Inflammatory macrophage (primary cell): Measurements from ENCODE around the gene LGR6.
"Not testable (repeated sequence)": the region's sequence is repeated elsewhere in the genome, so short reads cannot be mapped to it uniquely, and the experiment has no call there.

Source experiments
- DNase-seq, 2 donors: peaks; one replicate each; pipeline ENCODE4 v3.0.0-alpha.2; 2020 to 2022

LGR6 gene

DNA sequence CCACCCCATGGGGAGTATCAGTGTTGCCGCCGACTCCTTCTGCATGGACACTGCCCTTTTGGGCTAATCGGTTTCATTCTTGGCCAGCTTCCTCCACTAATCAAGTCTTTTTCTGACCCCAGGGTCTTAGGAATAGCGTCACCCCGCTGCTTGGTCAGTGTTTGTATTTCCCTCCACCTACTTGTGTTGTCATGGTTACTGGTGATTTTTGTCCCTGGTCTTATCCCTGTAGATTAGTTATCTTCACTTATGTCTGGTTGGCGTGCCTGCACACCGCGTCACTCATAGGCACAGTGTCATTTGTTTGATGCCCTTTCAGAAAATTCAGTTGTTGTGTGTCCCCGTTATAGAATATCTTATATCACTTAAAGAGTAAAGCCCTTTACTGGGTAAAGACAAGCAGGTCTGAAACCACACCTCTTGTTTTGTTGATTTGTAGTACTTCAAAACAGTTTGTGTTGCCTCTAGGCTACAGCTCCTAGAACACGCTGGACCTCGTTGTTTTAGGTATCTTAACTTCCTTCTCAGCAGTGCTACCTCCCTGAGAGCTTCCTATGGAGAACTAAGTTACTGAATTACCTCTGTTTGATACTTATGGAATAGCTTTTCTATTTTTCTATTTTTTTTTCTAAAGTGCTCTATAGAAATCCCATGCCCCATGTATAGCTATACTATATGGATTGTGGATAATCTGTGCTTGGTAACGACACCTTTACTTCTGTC is 155.8 kb downstream of the LGR6 start:
- peak; percentile 34 to 52 for DNase-seq

DNA sequence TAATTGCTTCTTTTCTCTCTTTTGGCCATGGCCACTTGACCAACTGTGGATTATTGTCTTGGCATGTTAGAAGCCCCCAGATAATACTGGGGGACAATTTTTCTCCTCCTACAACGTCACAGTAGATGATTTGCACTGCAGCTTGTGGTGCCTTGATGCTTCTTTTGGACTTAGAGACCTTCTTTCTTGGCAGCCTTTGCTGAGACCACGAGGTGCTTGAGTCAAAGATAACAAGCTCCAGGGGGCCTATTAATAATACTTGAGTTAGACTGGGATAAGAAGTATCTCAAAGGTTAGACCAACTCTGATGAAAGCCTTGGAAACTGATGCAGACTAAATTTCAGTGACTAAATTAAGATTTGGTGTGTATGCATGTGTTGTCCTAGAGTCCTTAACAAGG is 158.1 kb downstream of the LGR6 start:
- DNase-seq: no peak

DNA sequence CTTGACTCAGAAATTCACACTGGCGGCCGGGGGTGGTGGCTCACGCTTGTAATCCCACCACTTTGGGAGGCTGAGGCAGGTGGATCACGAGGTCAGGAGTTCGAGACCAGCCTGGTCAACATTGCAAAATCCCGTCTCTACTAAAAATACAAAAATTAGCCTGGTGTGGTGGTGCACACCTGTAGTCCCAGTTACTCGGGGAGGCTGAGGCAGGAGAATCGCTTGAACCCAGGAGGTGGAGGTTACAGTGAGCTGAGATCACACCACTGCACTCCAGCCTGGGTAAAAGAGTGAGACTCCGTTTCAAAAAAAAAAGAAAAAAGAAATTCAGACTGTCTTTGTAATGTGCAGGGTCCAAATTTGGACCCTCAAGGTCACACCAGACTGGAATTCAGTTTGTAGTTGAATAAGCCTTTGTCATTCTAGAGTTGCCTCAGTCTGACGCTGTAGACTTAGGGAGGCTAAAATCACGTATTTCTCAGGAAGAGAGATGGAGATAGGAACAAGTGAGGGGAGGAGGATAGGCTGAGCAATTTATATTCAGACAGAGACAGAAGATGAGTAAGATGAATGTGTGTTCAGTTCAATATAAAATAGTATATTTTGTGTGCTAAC is 159.1 kb downstream of the LGR6 start:
- not testable (repeated sequence) for DNase-seq

DNA sequence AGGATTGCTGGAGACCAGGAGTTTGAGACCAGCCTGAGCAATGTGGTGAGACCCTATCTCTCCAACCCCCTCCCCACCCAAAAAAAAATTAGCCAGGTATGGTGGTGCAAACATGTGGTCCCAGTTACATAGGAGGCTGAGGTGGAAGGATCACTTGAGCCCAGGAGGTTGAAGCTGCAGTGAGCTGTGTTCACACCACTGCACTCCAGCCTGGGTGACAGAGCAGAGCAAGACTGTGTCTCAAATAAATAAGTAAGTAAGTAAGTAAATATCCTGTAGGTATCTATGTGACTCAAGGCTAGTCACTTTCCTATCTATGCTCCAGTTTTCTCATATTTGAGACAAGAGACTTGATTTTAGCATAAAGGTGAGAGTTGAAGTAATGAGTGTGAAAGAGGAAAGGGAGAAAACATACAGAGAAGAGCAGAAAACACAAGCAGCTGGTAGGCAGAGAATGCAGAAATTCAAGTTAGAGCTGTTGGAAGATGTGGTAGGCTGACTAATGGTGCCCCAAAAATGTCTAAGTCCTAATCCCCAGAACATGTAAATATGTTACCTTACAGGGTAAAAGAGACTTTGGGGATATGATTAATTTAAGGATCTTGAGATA is 162.4 kb downstream of the LGR6 start:
- no peak for DNase-seq

DNA sequence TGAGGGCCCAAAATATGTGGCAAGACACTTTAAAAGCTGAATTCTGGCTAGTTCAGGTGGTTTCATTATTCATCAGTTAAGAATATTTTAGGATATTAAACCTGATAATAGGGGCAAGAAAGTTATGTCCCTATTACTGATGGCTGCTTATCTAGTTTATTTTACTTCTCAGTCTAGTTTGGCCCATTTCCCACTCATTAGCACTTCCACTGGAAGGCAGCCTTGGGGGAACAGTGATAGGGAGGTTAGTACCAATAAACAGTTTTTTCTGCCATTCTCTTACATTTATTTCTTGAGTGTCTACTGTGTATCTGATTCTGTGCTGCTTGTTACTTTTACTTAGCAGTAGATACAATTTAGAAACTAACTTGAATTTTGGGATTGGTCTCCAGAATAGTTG is 163.9 kb downstream of the LGR6 start:
- no peak for DNase-seq

DNA sequence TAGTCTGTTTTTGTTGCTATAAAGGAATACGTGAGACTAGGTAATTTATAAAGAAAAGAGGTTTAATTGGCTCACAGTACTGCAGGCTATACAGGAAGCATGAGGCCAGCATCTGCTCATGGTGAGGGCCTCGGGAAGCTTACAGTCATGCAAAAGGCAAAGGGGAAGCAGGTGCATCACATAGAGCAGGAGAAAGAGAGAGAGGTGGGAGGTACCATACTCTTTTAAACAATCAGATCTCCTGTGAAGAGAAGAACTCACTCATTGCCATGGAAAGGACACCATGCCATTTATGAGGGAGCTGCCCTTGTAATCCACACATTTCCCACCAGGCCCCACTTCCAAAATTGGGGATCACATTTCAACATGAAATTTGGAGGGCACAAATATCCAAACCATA is 167.6 kb downstream of the LGR6 start:
- no peak for DNase-seq

DNA sequence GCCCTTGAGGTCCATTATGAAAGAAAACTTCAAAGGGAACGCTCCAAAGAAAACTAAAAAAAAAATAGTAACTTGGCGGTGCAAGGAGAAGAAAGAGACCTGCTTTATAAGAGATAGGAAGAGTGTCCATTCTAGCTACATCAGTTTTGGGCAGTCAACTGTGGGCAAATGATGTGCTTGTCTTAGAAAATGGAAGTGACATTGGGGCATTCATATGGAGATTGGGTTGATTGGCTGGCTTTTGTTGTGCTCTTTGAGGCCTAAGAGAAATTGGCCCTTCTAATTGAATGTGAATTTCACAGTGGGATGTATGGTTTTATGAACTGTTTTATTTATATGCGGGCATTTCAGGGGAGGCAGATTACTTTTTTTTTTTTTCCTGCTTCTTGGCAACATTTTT is 168.1 kb downstream of the LGR6 start:
- DNase-seq: no peak

DNA sequence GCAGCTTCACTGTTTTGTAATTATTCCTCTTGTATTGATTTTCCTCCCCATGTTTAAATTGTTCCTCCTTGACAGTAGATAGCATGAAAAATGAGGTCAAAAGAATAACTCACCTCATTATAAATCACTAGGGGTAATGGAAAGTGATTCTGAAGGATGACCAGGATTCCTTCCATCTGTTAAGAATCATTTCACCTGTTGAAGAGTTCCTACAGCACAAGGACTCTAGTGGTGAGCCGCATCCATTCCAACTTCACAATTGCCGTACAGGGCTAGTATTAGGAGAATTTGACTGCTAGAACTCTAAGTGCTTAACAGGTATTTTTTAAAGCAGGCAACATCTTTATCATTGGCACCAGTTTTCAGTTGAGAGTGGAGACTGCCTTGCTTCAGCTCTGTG is 168.6 kb downstream of the LGR6 start:
- DNase-seq: no peak

DNA sequence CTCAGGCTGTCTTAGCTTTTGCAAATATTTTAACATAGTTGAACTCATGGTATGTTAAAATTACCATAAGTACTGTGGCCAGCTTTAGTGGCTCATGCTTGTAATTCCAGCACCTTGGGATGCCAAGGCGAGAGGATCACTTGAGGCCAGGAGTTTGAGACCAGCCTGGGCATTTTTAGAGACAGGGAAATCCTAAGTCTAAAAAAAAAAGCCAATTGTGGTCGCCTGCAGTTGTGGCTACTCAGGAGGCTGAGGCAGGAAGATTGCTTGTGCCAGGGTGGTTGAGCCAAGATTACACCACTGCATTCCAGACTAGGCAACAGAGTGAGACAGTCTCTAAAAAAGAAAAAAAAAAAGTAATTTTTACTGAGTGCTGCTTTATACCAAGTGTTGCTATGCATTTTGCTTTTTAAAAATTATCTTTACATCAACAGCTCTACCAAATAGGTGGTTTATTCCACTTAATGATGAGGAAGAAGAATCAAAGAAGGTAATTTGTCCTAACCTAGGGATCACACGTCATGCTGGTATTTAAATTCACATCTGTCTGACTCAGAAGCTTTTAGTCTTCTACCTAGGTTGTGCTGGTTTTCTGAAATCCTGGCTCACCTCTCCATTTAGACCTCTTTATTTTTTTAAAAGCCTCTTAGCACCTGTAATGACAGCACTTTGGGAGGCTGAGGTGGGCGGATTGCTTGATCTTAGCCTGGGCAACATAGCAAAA is 171.7 kb downstream of the LGR6 start:
- DNase-seq: no peak

DNA sequence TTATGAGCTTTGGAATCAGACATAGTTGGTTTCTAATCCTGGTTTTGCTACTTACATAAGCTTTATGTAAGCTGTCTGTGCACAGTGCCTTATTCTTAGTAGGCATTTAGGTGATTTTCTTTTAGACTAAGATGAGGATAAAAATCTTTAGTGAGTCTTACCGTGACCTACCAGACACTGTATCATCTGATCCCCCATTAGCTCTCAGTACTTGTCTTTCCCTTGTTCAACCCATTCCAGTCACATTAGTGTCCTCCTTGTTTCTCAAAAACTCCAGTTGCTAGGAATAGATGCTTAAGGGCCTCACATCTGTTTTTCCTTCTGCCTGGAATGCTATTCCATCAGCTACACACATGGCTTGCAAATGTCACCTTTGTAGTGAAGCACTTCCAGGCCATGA is 173.7 kb downstream of the LGR6 start:
- DNase-seq: no peak
